ENCODE results near the gene COL13A1.

COL13A1 gene

DNA sequence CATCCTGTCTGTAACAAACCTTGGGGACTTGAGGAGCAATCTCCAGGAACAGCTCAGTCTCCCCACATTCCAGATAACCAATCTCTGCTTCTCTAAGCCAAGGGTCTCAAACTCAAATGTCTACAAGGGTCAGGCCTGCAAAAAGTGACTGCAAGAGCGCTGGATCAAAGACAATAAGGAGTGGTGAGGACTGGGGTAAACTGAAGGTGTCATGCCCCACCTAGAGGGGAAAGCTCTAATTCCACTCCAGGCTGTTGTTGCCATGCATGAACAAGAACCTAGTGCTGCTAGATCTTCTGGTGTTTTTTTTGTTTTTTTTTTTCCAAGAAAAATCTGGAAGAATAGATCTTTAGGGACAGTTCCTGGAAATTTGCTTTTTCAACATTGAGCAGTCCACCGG is 133.1 kb downstream of the COL13A1 start:
- in situ Hi-C loops (cut with HindIII; ENCODE audit: low sequenced_read_pairs) = no loop called here

DNA sequence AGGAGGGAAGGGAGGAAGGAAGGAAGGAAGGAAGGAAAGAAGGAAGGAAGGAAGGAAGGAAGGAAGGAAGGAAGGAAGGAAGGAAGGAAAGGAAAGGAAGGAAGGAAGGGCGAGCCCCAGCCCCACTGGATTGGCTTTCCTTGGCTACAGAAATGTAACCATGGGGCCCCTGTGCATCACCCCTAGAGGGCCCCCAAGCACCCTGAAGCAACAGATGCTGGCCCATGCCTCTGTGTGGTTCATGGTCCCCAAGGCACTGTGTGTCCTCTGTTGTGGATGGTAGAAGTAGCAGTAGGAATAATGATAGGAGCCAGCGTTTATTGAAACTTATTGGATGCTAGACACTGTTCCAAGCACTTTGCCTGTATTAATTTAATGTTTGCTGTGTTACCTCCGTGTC is 134.4 kb downstream of the COL13A1 start:
- in situ Hi-C loops (cut with HindIII; ENCODE audit: low sequenced_read_pairs) = no loop called here

DNA sequence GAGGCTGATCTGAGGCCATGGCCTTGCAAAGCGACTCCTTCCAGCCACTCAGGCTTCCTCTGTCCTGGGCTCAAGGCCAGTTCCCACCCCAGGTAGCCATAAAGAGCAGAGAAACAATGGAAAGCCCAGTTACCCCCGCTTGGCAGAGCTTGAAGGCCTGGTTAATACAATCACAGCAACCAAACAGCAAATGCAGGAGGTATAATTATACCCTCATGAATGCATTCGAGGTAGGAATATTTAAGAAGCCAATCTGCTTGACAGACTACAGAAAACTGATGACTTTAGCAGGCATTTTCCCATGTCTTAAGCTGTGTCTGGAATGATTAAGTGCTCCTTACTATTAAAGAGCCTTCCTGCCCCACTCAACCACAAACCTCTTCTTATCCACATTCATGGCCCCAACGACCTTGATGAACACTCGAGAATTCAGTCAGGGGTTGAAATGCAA is 136.9 kb downstream of the COL13A1 start:
- in situ Hi-C loops (cut with HindIII; ENCODE audit: low sequenced_read_pairs) = no loop called here

DNA sequence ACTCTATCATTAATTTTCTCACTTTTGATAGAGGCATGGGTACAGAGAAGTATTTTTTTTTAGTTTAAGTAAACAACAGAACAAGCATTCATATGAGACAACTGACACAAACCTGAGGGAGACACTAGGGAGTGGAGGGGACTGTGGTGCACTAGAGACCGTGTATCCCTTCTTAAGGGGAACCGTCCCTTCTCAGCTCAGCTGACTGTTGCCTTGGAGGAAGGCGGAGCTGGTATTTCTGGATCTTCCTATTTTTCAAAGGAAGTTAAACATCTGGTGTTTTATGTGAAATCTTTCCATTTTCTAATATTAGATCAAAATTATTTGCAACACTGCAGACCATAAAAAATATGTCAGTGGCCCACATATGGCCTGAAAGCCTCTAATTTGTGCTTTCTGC is 137.4 kb downstream of the COL13A1 start:
- in situ Hi-C loops (cut with HindIII; ENCODE audit: low sequenced_read_pairs) = no loop called here

DNA sequence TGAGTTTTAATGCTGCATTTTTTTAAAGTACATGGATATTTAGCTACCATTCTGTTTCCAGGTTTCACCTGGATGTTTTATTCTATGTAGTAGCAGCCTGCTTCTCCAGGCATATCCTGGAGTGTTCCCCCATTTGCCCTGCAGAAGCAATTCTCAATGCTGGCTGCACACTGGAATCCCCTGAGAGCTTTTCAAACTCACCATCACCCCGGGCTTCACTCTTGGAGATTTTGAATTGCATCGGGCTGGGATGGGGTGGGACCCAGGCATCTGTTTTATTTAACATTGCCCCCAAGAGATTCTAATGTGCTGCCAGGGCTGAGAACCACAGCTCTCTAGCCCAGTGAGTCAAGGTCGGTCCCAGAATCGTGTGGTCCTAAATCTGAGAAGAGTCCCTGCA is 137.8 kb downstream of the COL13A1 start:
- in situ Hi-C loops (cut with HindIII; ENCODE audit: low sequenced_read_pairs) = no loop called here

DNA sequence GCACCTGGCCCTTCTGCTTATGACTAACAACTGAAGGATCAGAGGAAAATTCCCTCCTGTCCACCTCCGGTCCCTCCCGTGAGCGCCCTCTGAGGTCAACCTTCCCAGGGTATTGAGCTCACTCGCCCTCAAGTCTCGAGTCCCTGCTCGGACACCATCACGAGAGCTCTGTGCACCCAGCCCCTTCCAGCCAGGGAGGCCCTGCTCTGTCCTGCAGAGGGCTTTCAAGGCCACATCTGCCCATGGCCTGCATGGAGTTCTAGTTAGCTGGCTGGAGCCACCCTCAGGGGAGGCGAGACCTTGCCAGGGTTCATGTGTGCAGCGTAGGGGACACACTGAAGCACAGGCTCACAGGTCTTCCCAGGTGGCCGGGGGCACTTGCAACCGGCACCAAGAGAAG is 140.0 kb downstream of the COL13A1 start:
- in situ Hi-C loops (cut with HindIII; ENCODE audit: low sequenced_read_pairs) = loop anchor here (10.0 kb wide), 1 partner anchor 147 kb away; no protein-coding TSS in a partner anchor

DNA sequence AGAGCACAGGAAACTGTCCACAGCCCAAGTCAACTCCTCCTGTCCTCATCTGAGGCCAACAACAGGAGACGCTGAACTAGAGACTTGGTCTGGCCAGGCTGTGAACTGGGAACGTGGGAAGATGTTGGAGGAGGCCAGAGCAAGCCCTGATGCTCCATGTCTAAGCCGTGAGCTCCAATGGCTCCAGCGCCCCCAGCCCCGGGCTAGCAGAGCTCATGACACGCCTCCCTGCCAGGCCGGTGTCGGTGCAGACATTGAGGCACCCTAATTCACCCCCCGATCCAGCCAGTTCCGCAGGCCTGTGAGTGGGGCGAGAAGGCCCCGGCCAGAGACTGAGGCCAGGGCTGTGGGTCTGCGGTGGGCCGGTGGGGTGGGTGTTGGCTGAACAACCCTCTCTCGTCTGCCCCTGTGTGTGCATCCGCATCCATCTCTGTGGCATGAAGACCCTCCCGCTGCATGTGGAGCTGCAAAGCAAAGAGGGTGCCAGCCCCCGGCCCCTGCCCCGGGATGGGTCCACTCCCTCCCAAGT is 141.7 kb downstream of the COL13A1 start:
- in situ Hi-C loops (cut with HindIII; ENCODE audit: low sequenced_read_pairs) = loop anchor here (10.0 kb wide), 1 partner anchor 149 kb away; no protein-coding TSS in a partner anchor

DNA sequence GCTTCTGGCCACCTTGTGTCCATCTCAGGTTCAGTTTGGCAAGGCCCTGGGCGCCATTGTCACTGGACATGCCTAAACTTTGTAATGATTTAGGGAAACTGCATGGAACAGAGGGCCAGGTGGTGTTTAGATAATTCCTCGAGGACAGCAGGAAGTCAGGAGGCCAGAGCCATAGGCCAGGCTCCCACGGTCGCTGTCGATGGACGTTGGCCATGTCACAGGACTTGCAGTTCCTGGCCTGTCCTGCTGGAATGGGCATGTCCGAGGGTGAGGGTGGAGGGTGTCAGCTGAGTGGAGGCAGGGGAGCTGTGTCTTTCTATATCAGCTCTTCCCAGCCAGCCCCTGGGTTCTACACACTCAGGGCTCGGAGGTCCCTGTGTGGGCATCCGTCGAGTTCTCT is 143.1 kb downstream of the COL13A1 start:
- in situ Hi-C loops (cut with HindIII; ENCODE audit: low sequenced_read_pairs) = loop anchor here (10.0 kb wide), 1 partner anchor 150 kb away; no protein-coding TSS in a partner anchor

DNA sequence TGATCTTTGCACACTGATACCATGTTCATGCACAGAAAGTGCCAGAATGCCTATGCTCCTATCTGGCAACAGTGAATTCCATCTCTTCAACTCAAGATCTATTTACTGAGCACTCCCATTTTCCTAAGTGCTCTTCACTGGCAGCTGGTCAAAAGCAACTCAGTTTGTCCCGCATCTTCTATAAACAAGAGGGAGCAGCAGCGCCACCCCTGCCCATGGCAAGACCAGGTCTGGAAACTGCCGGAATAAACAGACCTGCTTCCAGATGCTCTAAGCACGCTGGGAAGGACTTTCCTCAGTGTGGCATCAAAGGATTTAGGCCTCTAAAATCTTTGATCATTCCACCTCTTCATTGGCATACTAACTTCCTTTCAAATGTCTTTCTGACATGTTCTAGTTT is 146.6 kb downstream of the COL13A1 start:
- in situ Hi-C loops (cut with HindIII; ENCODE audit: low sequenced_read_pairs) = loop anchor here (10.0 kb wide), 1 partner anchor 153 kb away; no protein-coding TSS in a partner anchor

DNA sequence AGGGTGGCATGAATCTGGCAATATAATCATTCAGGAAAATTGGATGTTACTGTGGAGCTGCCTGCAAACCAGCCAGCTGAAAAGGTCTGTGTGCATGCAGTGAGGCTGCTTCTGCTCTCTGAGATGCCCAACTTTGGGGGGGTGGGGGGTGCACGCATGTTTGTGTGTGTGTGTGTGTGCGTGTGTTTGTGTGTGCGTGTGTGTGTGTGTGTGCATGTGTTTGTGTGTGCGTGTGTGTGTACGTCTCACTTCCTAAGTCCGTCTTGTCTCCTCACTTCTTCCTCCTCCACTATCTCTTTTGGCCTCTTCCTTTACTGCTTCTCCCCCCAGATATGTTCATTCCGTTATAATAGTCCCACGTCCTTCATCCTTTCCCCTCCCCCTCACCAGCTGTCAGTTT is 148.1 kb downstream of the COL13A1 start:
- in situ Hi-C loops (cut with HindIII; ENCODE audit: low sequenced_read_pairs) = loop anchor here (10.0 kb wide), 1 partner anchor 155 kb away; no protein-coding TSS in a partner anchor

DNA sequence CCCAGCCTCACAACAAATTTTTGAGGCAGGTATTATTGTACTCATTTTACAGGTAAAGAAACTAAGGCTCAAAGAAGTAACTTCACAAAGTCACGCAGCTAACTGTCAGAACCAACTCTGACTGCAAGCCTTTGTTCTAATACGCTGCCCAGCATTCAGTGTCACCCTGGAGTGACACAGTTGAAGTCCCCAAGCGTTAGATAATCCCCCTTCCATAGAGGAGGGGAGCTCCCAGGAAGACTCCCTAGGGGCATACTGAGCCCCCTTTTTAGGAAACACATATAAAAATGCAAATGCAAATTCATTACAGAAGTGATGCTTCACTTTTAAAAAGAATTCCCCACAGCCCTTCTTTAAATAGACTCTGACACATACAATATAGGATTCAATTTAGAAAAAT is 150.0 kb downstream of the COL13A1 start:
- in situ Hi-C loops (cut with HindIII; ENCODE audit: low sequenced_read_pairs) = no loop called here

DNA sequence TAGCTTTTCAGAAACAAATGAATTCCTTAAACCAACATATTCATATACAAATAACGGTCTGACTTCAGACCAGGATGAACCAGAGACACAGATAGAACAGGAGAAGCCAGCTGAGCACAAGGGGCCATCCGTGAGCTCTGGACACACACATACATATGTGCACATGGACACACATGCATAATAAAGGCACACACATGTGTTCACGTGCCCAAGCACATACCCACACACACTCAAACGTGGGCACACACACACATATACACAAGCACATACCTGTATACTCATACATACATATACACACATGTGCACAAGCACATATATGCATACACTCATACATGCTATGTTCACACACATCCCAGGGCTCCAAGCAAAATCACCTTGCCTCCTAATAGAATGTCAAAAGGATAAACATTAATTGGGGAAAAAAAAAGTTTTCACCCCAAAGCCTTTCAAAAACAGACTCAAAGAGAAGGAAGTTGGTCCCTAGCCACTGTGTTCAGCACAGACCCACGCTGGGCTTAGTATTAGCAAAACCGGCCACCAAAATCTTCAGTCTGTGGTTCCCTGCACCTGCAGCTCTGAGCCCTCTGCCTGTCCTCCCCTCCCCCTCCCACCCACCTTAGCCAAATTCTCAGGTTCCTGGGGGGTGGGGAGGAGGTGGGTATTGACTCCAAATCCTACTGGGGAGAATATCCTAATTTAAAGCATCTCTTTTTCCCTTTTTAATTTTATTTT is 150.5 kb downstream of the COL13A1 start:
- in situ Hi-C loops (cut with HindIII; ENCODE audit: low sequenced_read_pairs) = no loop called here

DNA sequence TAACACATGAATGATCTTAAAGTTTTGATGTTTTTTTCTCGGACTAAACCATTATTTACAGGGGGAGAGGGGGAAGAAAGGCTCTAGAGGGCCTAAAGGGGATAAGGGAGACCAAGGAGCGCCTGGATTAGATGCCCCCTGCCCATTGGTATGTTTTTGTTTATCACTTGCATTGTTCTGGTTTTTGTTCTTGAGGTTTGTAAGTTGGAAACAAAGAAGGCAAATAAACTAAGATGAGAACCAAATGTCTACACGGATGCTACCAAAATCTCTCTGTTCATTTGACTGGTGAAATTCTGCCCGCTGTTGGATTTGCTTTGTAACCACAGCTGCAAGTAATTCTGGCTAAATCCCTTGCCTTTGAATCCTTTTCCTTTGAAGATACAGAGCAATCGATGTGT is 151.1 kb downstream of the COL13A1 start:
- in situ Hi-C loops (cut with HindIII; ENCODE audit: low sequenced_read_pairs) = no loop called here

DNA sequence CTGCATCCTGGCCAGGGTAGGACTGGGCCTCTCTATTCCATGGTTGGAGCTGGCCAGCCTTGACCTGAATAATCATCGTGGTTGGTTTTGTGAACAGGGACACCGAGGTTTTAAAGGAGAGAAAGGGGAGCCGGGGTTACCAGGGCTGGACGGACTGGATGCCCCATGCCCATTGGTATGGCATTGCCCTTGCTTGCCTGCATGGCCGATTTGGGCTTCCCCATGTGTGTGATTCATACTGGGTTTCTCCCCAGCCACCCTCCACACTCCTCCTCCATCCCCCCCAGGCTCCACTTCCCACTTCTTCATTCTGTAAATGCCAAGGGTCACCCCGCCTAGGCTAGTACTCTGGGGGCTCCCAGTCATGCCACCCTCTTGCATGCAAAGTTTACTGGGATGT is 152.1 kb downstream of the COL13A1 start:
- in situ Hi-C loops (cut with HindIII; ENCODE audit: low sequenced_read_pairs) = no loop called here

DNA sequence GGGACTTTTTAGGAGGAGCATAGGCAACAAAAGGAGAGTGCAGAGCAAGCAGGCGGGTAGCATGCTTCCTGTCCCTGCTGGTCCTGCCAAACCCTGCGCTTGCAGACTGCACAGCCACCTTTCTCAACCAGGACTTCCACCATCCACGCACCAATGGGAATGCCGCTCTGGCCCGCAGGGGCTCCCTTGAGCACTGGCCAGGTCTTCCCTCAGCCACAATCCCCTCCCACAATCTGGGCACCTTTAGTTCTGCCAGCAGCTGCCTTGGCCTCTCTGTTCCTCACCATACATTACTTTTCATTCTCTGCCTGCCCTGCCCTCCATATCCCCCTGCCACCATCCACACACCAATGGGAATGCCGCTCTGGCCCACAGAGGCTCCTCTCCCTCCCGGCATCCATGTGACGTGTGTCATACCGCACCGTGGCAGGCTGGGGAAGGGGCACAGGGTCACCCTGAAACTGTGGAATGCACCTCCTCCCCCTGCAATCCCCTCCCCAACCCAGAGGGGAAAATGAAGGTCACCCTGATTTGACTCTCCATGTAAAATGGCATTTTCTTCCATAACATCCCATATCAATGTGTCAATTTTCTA is 153.6 kb downstream of the COL13A1 start:
- in situ Hi-C loops (cut with HindIII; ENCODE audit: low sequenced_read_pairs) = no loop called here

DNA sequence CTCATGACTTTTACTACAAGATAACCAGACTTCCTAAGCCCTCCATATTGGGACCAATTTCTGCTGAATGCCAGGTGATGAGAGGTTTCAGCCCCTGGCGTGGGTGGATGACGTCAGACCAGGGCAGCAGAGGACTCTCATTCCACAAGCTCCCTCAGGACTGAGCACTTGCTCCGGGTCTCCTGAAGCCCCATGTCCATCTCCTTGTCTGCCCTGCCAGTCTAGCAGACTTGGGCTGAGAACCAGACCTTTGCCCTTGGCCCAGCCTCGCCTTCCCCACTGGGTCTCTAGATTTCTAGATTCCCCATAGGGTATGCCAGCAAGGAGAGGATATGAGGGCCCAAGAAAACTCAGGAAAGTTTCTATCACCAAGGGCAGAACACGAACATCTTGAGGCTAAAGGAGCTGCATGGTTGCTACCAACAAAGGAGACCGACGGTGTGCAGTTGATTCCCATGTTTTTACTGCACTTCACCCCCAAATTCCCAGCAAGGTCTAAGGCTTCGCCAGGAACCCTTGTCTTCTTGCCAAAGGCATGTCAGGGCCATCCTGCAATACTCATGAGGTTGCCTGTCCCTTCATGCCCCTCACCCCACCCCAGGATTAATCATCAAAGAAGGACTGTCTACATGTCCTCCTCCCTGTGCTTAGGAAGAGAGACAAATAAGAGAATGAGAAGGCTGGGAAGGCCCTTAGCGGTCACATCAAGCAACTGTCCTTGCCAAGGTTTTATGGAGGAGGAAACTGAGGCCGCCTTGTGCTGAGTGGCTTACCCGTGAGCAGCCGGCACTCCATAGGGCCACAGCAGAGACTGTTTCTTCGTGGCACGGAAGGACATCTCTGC is 154.4 kb downstream of the COL13A1 start:
- in situ Hi-C loops (cut with HindIII; ENCODE audit: low sequenced_read_pairs) = no loop called here

DNA sequence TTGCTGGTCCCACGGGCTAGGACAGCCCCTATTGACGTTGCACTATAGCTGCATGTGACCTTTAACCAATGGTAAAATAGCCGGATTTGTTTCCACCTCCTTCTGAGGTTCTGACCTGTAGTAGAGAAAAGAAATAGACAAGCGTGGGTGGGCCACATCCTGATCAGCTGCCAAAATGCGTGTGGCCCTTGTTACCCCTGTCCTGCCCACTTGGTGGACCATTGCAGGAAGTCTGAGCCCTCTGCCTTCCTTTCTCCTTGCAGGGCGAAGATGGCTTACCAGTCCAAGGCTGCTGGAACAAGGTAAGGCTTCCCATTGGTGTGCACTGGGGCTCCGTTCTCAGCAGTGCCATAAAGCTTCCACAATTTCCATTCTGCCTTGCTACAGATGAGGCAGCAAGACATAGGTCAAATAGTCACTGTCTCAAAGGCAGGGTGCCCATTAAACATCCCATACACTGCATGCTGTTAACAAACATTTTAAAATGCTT is 155.1 kb downstream of the COL13A1 start:
- in situ Hi-C loops (cut with HindIII; ENCODE audit: low sequenced_read_pairs) = no loop called here

DNA sequence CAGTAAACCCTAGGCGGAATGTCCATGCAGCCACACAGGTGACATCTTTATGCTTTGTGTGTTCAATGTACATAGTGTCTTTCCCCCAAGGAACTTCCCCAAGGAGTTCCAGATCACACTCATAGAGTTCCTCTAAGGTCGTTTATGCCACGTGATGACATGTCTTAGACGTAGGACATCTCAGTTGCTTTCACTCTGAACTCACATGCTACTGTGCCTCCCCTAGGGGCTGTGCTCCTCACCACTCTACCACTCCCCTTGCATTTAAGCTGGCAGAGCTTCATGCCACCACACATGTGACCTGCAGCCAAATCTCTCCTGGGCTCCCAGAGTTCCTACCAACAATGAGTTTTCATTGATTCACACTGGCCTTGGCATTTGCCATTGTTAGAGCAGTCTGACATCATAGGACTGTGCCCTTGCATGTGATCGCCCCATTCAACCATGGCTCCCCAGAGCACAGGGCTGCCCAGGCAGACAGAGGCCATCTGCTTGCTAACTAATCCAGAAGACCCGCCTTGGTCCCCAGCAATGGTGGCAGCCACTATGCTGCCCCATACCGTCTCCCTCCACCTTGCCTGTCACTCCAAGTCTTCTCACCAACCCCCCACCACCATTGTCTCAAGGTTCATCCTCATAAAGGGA is 155.7 kb downstream of the COL13A1 start:
- in situ Hi-C loops (cut with HindIII; ENCODE audit: low sequenced_read_pairs) = no loop called here

DNA sequence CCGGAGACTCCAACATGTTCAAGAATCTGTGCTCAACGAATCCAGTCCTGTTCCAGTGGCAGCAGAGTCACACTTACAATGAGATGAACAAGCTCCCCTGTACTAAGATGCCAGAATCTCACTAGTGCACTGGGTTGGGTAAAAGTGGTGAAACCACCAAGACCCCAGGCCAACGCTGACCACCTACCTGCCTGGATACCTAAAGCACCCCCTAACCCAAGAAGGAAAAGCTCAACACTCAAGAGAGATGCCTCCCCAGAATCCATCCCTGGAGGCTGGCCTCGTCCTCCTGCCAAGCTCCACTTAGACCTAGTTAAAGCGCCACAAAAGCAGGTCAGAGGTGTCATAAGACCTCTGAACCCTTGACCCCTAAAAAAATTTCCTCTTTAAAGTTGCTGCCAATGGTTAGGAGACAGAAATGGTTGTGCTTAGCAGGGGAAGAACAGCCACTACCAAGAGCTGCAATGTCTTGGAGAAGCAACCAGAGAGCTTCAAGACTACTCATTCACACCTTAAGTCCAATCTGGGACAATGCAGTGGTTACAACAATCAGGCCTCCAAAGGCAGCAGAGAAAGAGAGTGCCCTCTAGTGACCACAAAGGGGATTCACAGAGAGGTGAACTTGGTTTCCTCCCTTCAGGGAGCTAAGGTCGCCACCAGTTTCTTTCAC is 156.3 kb downstream of the COL13A1 start:
- in situ Hi-C loops (cut with HindIII; ENCODE audit: low sequenced_read_pairs) = no loop called here

DNA sequence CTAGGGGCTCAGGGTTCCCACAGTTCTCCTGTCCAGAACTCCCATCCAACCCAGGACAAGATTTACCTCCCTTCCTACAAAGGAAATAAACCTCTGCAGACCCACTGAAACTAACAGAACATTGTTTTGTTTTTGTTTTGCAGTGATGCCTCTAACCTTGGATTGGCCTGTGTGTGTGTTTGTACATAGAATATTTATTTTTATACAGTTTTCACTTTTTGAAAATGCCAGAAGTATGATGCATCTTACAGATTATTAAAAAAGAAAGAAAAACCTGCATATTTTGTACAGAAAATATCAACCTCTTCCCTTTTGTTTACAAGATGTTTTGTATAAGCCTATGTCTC is 156.8 kb downstream of the COL13A1 start:
- in situ Hi-C loops (cut with HindIII; ENCODE audit: low sequenced_read_pairs) = no loop called here

Data from DLD1 (cell line).